ENCODE data around the gene IDNK.

Gene IDNK

DNA sequence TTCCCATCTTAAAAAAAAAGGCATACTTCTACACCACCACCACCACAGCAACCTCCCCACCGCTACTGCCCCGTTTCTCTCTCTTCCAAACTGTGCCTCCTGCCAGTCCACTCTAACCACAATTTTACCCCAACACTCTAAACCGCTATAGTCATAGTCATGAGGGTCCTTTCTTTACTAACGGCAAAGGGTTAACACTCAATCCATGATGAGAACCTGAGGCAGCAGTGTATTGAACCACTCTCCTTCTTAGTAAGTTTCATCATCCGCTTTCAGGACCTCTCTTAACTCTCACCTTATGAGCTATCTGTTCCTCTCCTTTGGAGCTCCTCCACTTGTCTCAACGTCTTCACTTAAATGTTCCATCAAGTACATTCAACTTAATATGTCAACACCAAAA is 34.0 kb downstream of the IDNK start:
- H3K4me3 ChIP-seq (ENCODE audit: low read depth, low read length), result no peak overlapping the region
- no peaks in the 10 kb centered on the region for H3K4me1 ChIP-seq (ENCODE audit: control insufficient read depth, insufficient read depth, low read length)
- H3K9ac ChIP-seq (ENCODE audit: low read length), result no peak overlapping the region
- no peaks in the 10 kb centered on the region for H3K27me3 ChIP-seq (ENCODE audit: control insufficient read depth, insufficient read depth, low read length)
- no peak overlapping the region for H3K27ac ChIP-seq (ENCODE audit: low read depth, low read length)
- H3K36me3 ChIP-seq (ENCODE audit: control insufficient read depth, insufficient read depth, low read length), result peaks cover 91% of the 10 kb centered on the region
- peaks cover 2% of the 10 kb centered on the region; the same call in 1 of the 2 replicates for H3K9me3 ChIP-seq (ENCODE audit: control insufficient read depth, insufficient read depth, low read depth, low read length)

- H3K27me3 ChIP-seq (ENCODE audit: control insufficient read depth, insufficient read depth, low read length), result no peaks in the 10 kb centered on the region
- H3K9ac ChIP-seq (ENCODE audit: low read length), result no peak overlapping the region
- H3K9me3 ChIP-seq (ENCODE audit: control insufficient read depth, insufficient read depth, low read depth, low read length), result no peaks in the 10 kb centered on the region
- H3K4me3 ChIP-seq (ENCODE audit: low read depth, low read length), result no peak overlapping the region
- H3K36me3 ChIP-seq (ENCODE audit: control insufficient read depth, insufficient read depth, low read length), result peaks cover 94% of the 10 kb centered on the region
- no peaks in the 10 kb centered on the region for H3K4me1 ChIP-seq (ENCODE audit: control insufficient read depth, insufficient read depth, low read length)
- no peak overlapping the region for H3K27ac ChIP-seq (ENCODE audit: low read depth, low read length)
Measured at GRCh38 chr9:83662933-83663332, 40.0 kb downstream of the IDNK start.

GRCh38 chr9:83665580-83666200 is 42.7 kb downstream of the IDNK start:
- Histone ChIP-seq H3K27me3 (ENCODE audit: control insufficient read depth, insufficient read depth, low read length) (no peaks in the 10 kb centered on the region), H3K9me3 (ENCODE audit: control insufficient read depth, insufficient read depth, low read depth, low read length) (no peaks in the 10 kb centered on the region), H3K4me3 (ENCODE audit: low read depth, low read length) (no peak overlapping the region), H3K4me1 (ENCODE audit: control insufficient read depth, insufficient read depth, low read length) (no peaks in the 10 kb centered on the region), H3K27ac (ENCODE audit: low read depth, low read length) (no peak overlapping the region), H3K36me3 (ENCODE audit: control insufficient read depth, insufficient read depth, low read length) (peaks cover 96% of the 10 kb centered on the region), H3K9ac (ENCODE audit: low read length) (no peak overlapping the region)

DNA sequence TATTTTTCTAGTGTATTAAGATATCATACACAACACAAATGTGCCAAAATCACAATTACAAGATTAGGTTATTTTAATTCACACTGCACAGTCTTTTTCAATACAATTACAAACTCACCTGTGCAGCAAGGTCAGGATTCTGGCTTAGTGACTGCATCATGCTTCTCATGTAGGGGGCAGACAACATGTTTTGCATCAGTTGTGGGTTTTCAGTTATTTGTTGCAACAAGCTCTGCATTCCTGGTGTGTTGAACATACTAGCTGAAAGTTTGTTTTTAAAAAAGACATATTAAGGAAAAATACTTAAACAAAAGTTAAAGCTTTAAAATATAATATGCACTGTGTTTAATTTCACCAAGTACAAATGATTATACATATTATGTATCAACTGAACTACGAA is 46.1 kb downstream of the IDNK start:
- Histone ChIP-seq H3K4me1 (ENCODE audit: control insufficient read depth, insufficient read depth, low read length) (no peaks in the 10 kb centered on the region), H3K9me3 (ENCODE audit: control insufficient read depth, insufficient read depth, low read depth, low read length) (no peaks in the 10 kb centered on the region), H3K27ac (ENCODE audit: low read depth, low read length) (no peak overlapping the region), H3K27me3 (ENCODE audit: control insufficient read depth, insufficient read depth, low read length) (no peaks in the 10 kb centered on the region), H3K9ac (ENCODE audit: low read length) (no peak overlapping the region), H3K36me3 (ENCODE audit: control insufficient read depth, insufficient read depth, low read length) (peaks cover 95% of the 10 kb centered on the region), H3K4me3 (ENCODE audit: low read depth, low read length) (no peak overlapping the region)

- no peaks in the 10 kb centered on the region for H3K27me3 ChIP-seq (ENCODE audit: control insufficient read depth, insufficient read depth, low read length)
- no peak overlapping the region for H3K4me3 ChIP-seq (ENCODE audit: low read depth, low read length)
- no peaks in the 10 kb centered on the region for H3K9me3 ChIP-seq (ENCODE audit: control insufficient read depth, insufficient read depth, low read depth, low read length)
- H3K4me1 ChIP-seq (ENCODE audit: control insufficient read depth, insufficient read depth, low read length), result no peaks in the 10 kb centered on the region
- H3K27ac ChIP-seq (ENCODE audit: low read depth, low read length), result no peak overlapping the region
- H3K36me3 ChIP-seq (ENCODE audit: control insufficient read depth, insufficient read depth, low read length), result peaks cover 96% of the 10 kb centered on the region
- no peak overlapping the region for H3K9ac ChIP-seq (ENCODE audit: low read length)
Measured at GRCh38 chr9:83670381-83670780, 47.4 kb downstream of the IDNK start.

DNA sequence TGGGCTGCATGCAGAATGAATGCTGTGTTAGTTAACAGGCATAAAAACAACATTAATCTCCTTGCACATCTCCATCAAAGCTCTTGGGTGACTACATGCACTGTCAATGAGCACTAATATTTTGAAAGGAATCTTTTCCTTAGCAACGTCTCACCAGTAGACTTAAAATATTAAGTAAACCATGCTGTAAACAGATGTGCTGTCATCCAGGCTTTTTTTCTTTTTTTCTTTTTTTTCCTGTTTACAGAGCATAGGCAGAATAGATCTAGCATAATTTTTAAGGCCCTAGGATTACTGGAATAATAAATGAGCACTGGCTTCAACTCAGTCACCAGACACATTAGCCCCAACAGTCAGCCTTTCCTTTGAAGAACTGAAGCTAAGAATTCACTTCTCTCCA is 48.5 kb downstream of the IDNK start:
- no peak overlapping the region for H3K4me3 ChIP-seq (ENCODE audit: low read depth, low read length)
- H3K4me1 ChIP-seq (ENCODE audit: control insufficient read depth, insufficient read depth, low read length), result no peaks in the 10 kb centered on the region
- H3K9ac ChIP-seq (ENCODE audit: low read length), result no peak overlapping the region
- H3K36me3 ChIP-seq (ENCODE audit: control insufficient read depth, insufficient read depth, low read length), result peaks cover 97% of the 10 kb centered on the region
- no peaks in the 10 kb centered on the region for H3K9me3 ChIP-seq (ENCODE audit: control insufficient read depth, insufficient read depth, low read depth, low read length)
- H3K27me3 ChIP-seq (ENCODE audit: control insufficient read depth, insufficient read depth, low read length), result no peaks in the 10 kb centered on the region
- H3K27ac ChIP-seq (ENCODE audit: low read depth, low read length), result no peak overlapping the region

GRCh38 chr9:83675466-83675865 is 52.5 kb downstream of the IDNK start:
- no peak overlapping the region for H3K9ac ChIP-seq (ENCODE audit: low read length)
- H3K4me1 ChIP-seq (ENCODE audit: control insufficient read depth, insufficient read depth, low read length), result peaks cover 2% of the 10 kb centered on the region
- no peaks in the 10 kb centered on the region for H3K27me3 ChIP-seq (ENCODE audit: control insufficient read depth, insufficient read depth, low read length)
- H3K27ac ChIP-seq (ENCODE audit: low read depth, low read length), result no peak overlapping the region
- no peak overlapping the region for H3K4me3 ChIP-seq (ENCODE audit: low read depth, low read length)
- H3K36me3 ChIP-seq (ENCODE audit: control insufficient read depth, insufficient read depth, low read length), result peaks cover 93% of the 10 kb centered on the region
- no peaks in the 10 kb centered on the region for H3K9me3 ChIP-seq (ENCODE audit: control insufficient read depth, insufficient read depth, low read depth, low read length)

GRCh38 chr9:83677596-83677995 is 54.7 kb downstream of the IDNK start:
- H3K9me3 ChIP-seq (ENCODE audit: control insufficient read depth, insufficient read depth, low read depth, low read length), result no peaks in the 10 kb centered on the region
- H3K27me3 ChIP-seq (ENCODE audit: control insufficient read depth, insufficient read depth, low read length), result no peaks in the 10 kb centered on the region
- H3K9ac ChIP-seq (ENCODE audit: low read length), result no peak overlapping the region
- H3K27ac ChIP-seq (ENCODE audit: low read depth, low read length), result no peak overlapping the region
- H3K36me3 ChIP-seq (ENCODE audit: control insufficient read depth, insufficient read depth, low read length), result peaks cover 92% of the 10 kb centered on the region
- peaks cover 9% of the 10 kb centered on the region for H3K4me1 ChIP-seq (ENCODE audit: control insufficient read depth, insufficient read depth, low read length)
- H3K4me3 ChIP-seq (ENCODE audit: low read depth, low read length), result no peak overlapping the region

GRCh38 chr9:83680233-83680632 is 57.3 kb downstream of the IDNK start:
- H3K9ac ChIP-seq (ENCODE audit: low read length), result no peak overlapping the region
- no peak overlapping the region for H3K4me3 ChIP-seq (ENCODE audit: low read depth, low read length)
- H3K9me3 ChIP-seq (ENCODE audit: control insufficient read depth, insufficient read depth, low read depth, low read length), result no peaks in the 10 kb centered on the region
- peaks cover 77% of the 10 kb centered on the region for H3K36me3 ChIP-seq (ENCODE audit: control insufficient read depth, insufficient read depth, low read length)
- no peaks in the 10 kb centered on the region for H3K27me3 ChIP-seq (ENCODE audit: control insufficient read depth, insufficient read depth, low read length)
- H3K27ac ChIP-seq (ENCODE audit: low read depth, low read length), result no peak overlapping the region
- H3K4me1 ChIP-seq (ENCODE audit: control insufficient read depth, insufficient read depth, low read length), result peaks cover 9% of the 10 kb centered on the region

DNA sequence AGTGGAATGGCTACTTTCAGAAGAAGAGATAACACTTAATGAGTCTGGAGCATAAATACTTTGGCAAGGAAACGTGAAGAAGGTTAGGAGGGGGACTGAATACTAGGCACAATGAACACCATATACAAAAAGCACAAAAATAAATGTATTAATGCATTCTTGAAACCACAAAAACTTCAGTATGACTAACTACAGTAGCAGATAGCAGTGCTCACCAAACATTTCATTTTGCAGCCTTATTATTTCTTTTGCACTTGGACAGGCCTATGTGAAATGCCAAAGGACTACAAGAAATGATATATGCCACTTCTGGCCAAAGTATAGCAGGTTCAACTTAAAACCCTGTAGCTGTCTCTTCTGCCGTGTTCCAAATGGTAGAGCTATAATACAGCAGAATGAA is 58.5 kb downstream of the IDNK start:
- Histone ChIP-seq H3K4me3 (ENCODE audit: low read depth, low read length) (no peak overlapping the region), H3K36me3 (ENCODE audit: control insufficient read depth, insufficient read depth, low read length) (peaks cover 65% of the 10 kb centered on the region), H3K9ac (ENCODE audit: low read length) (no peak overlapping the region), H3K27me3 (ENCODE audit: control insufficient read depth, insufficient read depth, low read length) (no peaks in the 10 kb centered on the region), H3K9me3 (ENCODE audit: control insufficient read depth, insufficient read depth, low read depth, low read length) (no peaks in the 10 kb centered on the region), H3K27ac (ENCODE audit: low read depth, low read length) (no peak overlapping the region), H3K4me1 (ENCODE audit: control insufficient read depth, insufficient read depth, low read length) (peaks cover 9% of the 10 kb centered on the region)

- Histone ChIP-seq H3K4me1 (ENCODE audit: control insufficient read depth, insufficient read depth, low read length) (no peaks in the 10 kb centered on the region), H3K27ac (ENCODE audit: low read depth, low read length) (no peak overlapping the region), H3K9me3 (ENCODE audit: control insufficient read depth, insufficient read depth, low read depth, low read length) (no peaks in the 10 kb centered on the region), H3K27me3 (ENCODE audit: control insufficient read depth, insufficient read depth, low read length) (no peaks in the 10 kb centered on the region), H3K36me3 (ENCODE audit: control insufficient read depth, insufficient read depth, low read length) (peaks cover 5% of the 10 kb centered on the region), H3K4me3 (ENCODE audit: low read depth, low read length) (no peak overlapping the region), H3K9ac (ENCODE audit: low read length) (no peak overlapping the region)
Measured at GRCh38 chr9:83688921-83689320, 66.0 kb downstream of the IDNK start.

- Histone ChIP-seq H3K4me3 (ENCODE audit: low read depth, low read length) (no peak overlapping the region), H3K4me1 (ENCODE audit: control insufficient read depth, insufficient read depth, low read length) (no peaks in the 10 kb centered on the region), H3K27me3 (ENCODE audit: control insufficient read depth, insufficient read depth, low read length) (no peaks in the 10 kb centered on the region), H3K27ac (ENCODE audit: low read depth, low read length) (no peak overlapping the region), H3K9ac (ENCODE audit: low read length) (no peak overlapping the region), H3K9me3 (ENCODE audit: control insufficient read depth, insufficient read depth, low read depth, low read length) (no peaks in the 10 kb centered on the region), H3K36me3 (ENCODE audit: control insufficient read depth, insufficient read depth, low read length) (no peaks in the 10 kb centered on the region)
Measured at GRCh38 chr9:83691492-83691891, 68.5 kb downstream of the IDNK start.

All from HUES6 (cell line).